Medulla oblongata (tissue), 1 donor: Measurements from ENCODE around the gene ACO1.

Experiments used
- DNase-seq: peaks from one replicate; pipeline ENCODE4 v3.0.0-alpha.2; 2015; ENCODE audit errors: extremely low spot score

The ACO1 gene

GRCh38 chr9:32419921-32420320 is 35.5 kb downstream of the ACO1 start:
- DNase-seq, result no peak

GRCh38 chr9:32422237-32422806 is 37.9 kb downstream of the ACO1 start:
- no peak for DNase-seq

- DNase-seq, result no peak
Measured at GRCh38 chr9:32423371-32423770, 38.9 kb downstream of the ACO1 start.

- no peak for DNase-seq
Measured at GRCh38 chr9:32424616-32425015, 40.2 kb downstream of the ACO1 start.

- DNase-seq, result peak; percentile 78
Measured at GRCh38 chr9:32426278-32426939, 42.0 kb downstream of the ACO1 start.

GRCh38 chr9:32427111-32427873 is 42.8 kb downstream of the ACO1 start:
- peak; percentile 33 for DNase-seq

- no peak for DNase-seq
Measured at GRCh38 chr9:32430720-32431119, 46.3 kb downstream of the ACO1 start.

GRCh38 chr9:32431196-32431595 is 46.8 kb downstream of the ACO1 start:
- no peak for DNase-seq

- peak; percentile 19 for DNase-seq
Measured at GRCh38 chr9:32431940-32432555, 47.6 kb downstream of the ACO1 start.

GRCh38 chr9:32434892-32435291 is 50.4 kb downstream of the ACO1 start:
- no peak for DNase-seq

- no peak for DNase-seq
Measured at GRCh38 chr9:32441678-32442077, 57.2 kb downstream of the ACO1 start.

- DNase-seq, result no peak
Measured at GRCh38 chr9:32442433-32442832, 58.0 kb downstream of the ACO1 start.

GRCh38 chr9:32449969-32450368 is 65.5 kb downstream of the ACO1 start:
- DNase-seq, result no peak

- peak; percentile 24 for DNase-seq
Measured at GRCh38 chr9:32454280-32454679, 69.8 kb downstream of the ACO1 start.

GRCh38 chr9:32455738-32456137 is 71.3 kb downstream of the ACO1 start:
- no peak for DNase-seq

- DNase-seq, result no peak
Measured at GRCh38 chr9:32456564-32456963, 72.1 kb downstream of the ACO1 start.

GRCh38 chr9:32463500-32464293 is 79.3 kb downstream of the ACO1 start:
- DNase-seq, result no peak

- DNase-seq, result no peak
Measured at GRCh38 chr9:32468740-32469139, 84.3 kb downstream of the ACO1 start.

GRCh38 chr9:32472344-32472743 is 87.9 kb downstream of the ACO1 start:
- no peak for DNase-seq

GRCh38 chr9:32483343-32483742 is 98.9 kb downstream of the ACO1 start:
- DNase-seq, result no peak

- no peak for DNase-seq
Measured at GRCh38 chr9:32486839-32487562, 102.6 kb downstream of the ACO1 start.
